Epithelial cell of proximal tubule (primary cell): ENCODE measurements around the gene EDIL3. TPM values are rescaled to one million over a fixed set of nuclear protein-coding genes. Genes with fewer than 3 reads are reported as not detected.

ENCODE experiments used
- DNase-seq: peaks from one replicate; pipeline ENCODE4 v3.0.0-alpha.2; 2011; ENCODE audit warnings: low read depth
- H3K4me3 ChIP-seq: 2 replicates; pipeline ENCODE4 v1.5.1; 2011; ENCODE audit warnings: low read depth, mild to moderate bottlenecking, low read length
- CTCF ChIP-seq: conservative IDR thresholded peaks from 2 replicates; pipeline ENCODE4 v1.5.1; 2012; ENCODE audit warnings: low read depth, mild to moderate bottlenecking, low read length
- total RNA-seq: library from RNA; depleted of rRNA; stranded (reverse); fragments of >200 nt; gene quantifications from 2 replicates; pipeline ENCODE4 v1.2.3, GENCODE V29; 2015

The EDIL3 gene
- total RNA-seq, 1 donor from 2014 or later, result 80.1 TPM

DNA sequence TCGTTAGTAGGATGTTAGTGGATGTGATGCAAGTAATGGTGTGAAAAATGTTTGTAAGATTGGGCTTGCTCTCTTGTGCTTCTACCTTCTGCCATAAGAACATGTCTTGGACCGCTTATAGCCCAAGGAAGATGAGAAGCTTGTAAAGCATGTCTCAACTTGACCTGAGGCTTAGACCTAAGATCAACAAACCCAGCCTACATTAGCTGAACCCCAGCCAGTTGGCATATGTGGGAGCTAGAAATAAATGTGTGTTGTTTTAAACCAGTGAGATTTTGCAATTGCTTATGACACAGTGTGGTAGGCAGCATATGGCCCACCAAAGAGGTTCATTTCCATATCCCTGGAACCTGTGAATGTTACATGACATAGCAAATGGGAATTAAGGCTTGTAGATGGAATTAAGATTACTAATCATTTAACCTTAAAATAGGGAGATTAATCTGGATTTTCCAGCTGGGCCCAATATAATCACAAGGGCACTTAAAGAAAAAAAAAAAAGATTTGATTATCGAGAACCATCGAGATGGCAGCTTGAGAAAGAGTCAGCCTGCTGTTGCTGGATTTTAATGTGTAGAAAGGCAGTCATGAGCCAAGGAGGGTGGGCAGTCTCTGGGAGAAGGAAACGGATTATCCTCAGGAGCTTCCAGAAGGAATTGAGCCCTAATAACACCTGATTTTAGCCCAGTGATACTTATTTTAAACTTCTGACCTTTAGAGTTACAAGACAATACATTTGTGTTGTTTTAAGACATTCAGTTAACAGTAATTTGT lies 27.3 kb upstream of the EDIL3 start:
- no peak for TF ChIP-seq CTCF
- no peak overlapping the region for H3K4me3 ChIP-seq
- DNase-seq, result no peak

GRCh38 chr5:84406111-84406510 lies 21.4 kb upstream of the EDIL3 start:
- no peak overlapping the region for H3K4me3 ChIP-seq
- no peak for DNase-seq
- TF ChIP-seq CTCF, result no peak

- H3K4me3 ChIP-seq, result no peak overlapping the region
- TF ChIP-seq CTCF, result no peak
- peak; percentile 80 for DNase-seq
Measured at GRCh38 chr5:84403773-84404172, 19.1 kb upstream of the EDIL3 start.

DNA sequence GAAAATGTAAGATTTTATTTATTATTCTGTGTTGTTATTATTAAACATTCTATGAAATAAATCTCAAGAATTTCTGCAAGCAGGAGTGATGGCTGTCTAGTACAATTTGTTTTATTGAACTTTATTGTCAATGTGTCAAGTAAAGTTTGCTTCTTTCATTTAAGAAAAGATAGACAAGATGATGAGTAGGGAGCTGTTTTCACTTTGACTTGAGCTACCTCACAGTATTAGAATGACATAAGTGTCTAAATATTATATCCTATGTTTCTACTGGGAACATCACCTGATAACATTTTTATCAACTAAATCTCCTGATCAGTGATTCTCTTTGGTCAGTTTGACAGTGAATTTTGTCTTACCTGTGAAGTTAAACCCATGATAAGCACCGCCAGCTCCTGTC lies 12.7 kb upstream of the EDIL3 start:
- no peak for TF ChIP-seq CTCF

DNA sequence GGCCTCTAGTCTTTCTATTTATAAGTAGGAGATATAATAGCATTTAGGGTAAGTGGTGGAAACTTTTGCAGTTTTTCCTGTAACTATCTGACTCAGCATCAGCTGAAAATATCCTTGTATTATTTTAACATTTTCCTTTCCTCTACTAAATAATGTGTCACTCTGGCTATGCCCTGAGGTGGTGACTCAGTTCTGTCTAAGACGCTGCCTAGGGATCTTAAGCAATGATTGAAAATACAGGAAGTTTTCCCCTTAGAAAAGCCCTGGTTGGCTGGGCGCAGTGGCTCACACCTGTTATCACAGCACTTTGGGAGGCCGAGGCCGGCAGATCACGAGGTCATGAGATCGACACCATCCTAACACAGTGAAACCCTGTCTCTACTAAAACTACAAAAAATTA lies 9.3 kb upstream of the EDIL3 start:
- peak; percentile 80 for DNase-seq
- H3K4me3 ChIP-seq, result no peak overlapping the region
- TF ChIP-seq CTCF, result no peak

More for the DNA sequence above, 12.7 kb upstream of the EDIL3 start:
- no peak for DNase-seq
- H3K4me3 ChIP-seq, result no peak overlapping the region

DNA sequence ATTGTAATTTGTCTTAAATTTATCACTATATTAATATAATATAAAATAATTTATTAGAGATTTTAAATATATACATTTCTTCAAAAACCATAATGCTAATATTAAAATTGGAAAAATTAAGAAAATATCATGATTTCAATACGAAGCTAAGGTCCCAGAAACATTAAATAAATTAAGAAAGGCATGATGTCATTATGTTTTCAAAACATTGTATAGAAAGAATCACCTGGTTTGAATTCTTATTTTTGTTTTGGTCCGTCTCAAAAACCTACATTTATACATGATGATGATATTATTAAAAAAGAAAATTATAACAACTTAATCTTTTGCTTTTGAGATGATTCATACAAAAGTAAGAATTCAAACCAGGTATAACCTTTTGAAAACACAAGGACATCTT lies 8.2 kb upstream of the EDIL3 start:
- no peak for TF ChIP-seq CTCF
- DNase-seq, result no peak
- H3K4me3 ChIP-seq, result no peak overlapping the region

- TF ChIP-seq CTCF, result no peak
- H3K4me3 ChIP-seq, result peak overlapping the region; percentile 63
- DNase-seq, result no peak
Measured at GRCh38 chr5:84385705-84386104, 1.0 kb upstream of the EDIL3 start.
